22Rv1 (cell line): ENCODE measurements around the gene TRDN.

Experiments used
- CTCF ChIP-seq: fragments of 450-650 bp; IDR thresholded peaks from 2 replicates; pipeline ENCODE4 v1.5.1; 2017; ENCODE audit warnings: mild to moderate bottlenecking
- ZFX ChIP-seq: fragments of 450-650 bp; IDR thresholded peaks from 2 replicates; pipeline ENCODE4 v1.6.1; 2017; ENCODE audit warnings: antibody characterized with exemption, borderline replicate concordance

- no peak for TF ChIP-seq CTCF
- no peak for TF ChIP-seq ZFX
Observed at GRCh38 chr6:123515715-123516114, 121.0 kb downstream of the TRDN start.
